Fibroblast of villous mesenchyme (primary cell): ENCODE data around the gene UIMC1. TPM values are rescaled to one million over a fixed set of nuclear protein-coding genes. Genes with fewer than 3 reads are reported as not detected.
A peak's percentile ranks its signal among the peaks of the same experiment; 100 is the strongest.
"Not testable (repeated sequence)": the region's sequence is repeated elsewhere in the genome, so short reads cannot be mapped to it uniquely, and the experiment has no call there.

Experiments
- DNase-seq: peaks from one replicate; pipeline ENCODE4 v3.0.0-alpha.2; 2010; ENCODE audit warnings: low read depth
- H3K4me3 ChIP-seq: 2 replicates; pipeline ENCODE4 v1.5.1; 2011; ENCODE audit warnings: low read depth, mild to moderate bottlenecking, low read length
- total RNA-seq: library from RNA; depleted of rRNA; stranded (reverse); fragments of >200 nt; gene quantifications from 2 replicates; pipeline ENCODE4 v1.2.3, GENCODE V29; 2012
- TF ChIP-seq, protein P1 (sequence below): IDR thresholded peaks from 2 replicates; pipeline ENCODE4 v1.5.1; 2012; ENCODE audit warnings: low read depth, mild to moderate bottlenecking, low read length; ENCODE audit not compliant: insufficient read depth

Gene UIMC1
- total RNA-seq, 1 donor: 59.2 TPM

DNA sequence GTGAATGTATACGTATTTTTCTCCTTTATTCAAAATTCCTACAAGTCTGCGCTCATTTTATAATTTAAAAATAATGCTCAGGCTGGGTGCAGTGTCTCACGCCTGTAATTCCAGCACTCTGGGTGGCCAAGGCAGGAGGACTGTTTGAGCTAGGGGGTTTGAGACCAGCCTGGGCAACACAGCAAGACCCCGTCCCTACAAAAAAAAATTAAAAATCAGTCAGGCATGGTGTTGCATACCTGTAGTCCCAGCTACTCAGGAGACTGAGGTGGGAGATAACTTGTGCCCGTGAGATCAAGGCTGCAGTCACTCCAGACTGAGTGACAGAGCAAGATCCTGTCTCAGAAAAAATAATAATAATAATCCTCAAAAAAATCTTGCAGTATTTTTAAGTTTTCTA lies 7.8 kb downstream of the UIMC1 start:
- TF ChIP-seq, protein P1, sequence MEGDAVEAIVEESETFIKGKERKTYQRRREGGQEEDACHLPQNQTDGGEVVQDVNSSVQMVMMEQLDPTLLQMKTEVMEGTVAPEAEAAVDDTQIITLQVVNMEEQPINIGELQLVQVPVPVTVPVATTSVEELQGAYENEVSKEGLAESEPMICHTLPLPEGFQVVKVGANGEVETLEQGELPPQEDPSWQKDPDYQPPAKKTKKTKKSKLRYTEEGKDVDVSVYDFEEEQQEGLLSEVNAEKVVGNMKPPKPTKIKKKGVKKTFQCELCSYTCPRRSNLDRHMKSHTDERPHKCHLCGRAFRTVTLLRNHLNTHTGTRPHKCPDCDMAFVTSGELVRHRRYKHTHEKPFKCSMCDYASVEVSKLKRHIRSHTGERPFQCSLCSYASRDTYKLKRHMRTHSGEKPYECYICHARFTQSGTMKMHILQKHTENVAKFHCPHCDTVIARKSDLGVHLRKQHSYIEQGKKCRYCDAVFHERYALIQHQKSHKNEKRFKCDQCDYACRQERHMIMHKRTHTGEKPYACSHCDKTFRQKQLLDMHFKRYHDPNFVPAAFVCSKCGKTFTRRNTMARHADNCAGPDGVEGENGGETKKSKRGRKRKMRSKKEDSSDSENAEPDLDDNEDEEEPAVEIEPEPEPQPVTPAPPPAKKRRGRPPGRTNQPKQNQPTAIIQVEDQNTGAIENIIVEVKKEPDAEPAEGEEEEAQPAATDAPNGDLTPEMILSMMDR: no peak
- H3K4me3 ChIP-seq: no peak overlapping the region
- no peak for DNase-seq

DNA sequence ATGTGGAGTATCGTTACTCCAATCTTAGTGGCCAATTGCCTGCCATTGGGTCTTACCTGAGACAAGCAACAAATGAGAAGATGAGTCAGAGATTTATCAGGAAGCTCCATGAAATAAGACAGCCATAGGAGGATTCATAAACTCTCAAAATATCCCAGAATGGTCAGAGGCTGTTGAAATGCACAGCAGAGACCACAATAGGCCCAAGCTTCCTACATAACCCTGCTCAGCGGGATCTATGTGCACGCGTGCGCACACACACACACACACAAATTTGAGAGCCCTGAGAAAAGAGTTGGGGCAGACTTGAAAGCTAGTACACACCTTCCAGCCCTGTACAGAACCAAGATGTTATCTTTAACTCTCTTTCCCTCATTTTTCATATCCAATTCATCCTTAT lies 9.8 kb downstream of the UIMC1 start:
- H3K4me3 ChIP-seq: no peak overlapping the region
- DNase-seq: peak; percentile 15
- TF ChIP-seq, protein P1: no peak

DNA sequence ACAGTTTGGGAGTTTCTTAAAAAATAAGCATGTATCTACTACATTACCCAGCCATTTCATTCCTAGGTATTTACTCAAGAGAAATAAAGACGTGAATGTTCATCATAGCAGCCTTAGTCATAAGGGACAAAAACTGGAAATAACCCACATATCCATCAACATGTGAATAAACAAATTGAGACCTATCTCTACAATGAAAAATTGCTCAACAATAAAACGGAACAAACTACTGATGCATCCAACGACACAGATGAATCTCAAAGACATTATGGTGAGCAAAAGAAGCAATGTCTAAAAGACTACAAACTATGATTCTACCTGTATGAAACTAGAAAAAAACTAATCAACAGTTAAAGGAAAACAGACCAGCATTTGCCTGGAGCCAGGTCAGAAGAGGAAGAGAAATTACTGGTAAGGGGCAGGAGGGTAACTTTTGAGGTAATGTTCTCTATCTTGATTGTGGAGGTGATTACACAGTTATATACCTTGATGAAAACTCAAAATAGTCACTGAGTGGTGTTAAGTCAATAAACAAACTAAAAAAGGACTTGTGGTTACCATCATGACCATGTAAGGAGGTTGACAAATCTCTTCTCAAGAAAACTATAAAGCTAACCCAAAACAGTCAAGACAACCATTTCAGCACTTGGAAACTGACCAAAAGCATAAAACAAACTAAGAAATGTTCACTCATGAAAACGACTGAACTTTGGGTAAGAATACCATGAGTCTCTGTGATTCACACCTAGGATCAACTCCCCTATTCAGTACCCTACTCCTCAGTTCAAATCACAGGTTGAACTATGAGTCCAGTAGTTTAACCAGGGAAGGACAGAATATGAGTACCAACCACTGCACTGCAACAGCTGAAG lies 10.4 kb downstream of the UIMC1 start:
- DNase-seq: peak; percentile 87
- TF ChIP-seq, protein P1: no peak
- H3K4me3 ChIP-seq: no peak overlapping the region

DNA sequence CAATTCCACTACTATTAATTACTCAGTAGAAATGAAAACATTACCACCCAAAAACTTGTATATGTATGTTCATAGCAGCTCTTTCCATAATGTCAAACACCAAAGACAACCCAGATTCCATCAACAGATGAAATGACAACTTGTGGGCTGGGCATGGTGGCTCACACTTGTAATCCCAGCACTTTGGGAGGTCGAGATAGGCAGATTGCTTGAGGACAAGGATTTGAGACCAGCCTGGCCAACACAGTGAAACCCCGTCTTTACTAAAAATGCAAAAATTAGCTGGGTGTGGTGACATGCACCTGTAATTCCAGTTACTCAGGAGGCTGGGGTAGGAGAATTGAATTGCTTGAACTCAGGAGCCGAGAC lies 11.5 kb downstream of the UIMC1 start:
- no peak overlapping the region for H3K4me3 ChIP-seq
- DNase-seq: no peak
- TF ChIP-seq, protein P1: no peak

DNA sequence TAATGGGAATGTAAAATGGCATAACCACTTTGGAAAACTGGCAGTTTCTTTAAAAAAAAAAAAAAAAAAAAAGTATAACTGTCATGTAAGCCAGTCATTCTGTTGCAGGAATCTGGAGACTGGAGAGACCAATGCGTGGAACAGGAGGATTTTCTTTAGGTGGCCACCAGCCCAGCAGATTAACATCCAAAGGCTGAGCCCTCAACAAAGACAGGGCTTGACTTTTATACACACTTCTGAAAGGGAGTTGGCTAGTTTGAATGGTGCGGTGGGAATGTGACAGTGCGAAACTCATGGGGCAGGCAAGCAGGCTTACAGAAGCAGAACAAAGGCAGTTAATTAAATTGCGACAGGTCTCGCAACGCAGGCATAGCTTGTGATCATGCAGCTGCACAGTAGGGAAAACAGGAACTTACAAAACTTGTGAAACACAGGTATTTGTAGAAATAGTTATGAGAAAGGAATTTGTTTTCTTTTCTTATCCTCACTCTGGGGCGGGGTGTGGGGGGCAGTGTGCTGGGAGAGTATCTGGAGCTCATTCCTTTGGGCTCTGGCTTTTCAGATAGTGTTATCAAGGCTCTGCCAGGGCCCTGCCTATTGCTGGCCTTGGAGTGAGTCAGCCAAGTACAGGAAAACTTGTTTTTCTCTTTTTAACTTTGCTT lies 12.0 kb downstream of the UIMC1 start:
- DNase-seq: peak; percentile 94
- TF ChIP-seq, protein P1: no peak
- no peak overlapping the region for H3K4me3 ChIP-seq

DNA sequence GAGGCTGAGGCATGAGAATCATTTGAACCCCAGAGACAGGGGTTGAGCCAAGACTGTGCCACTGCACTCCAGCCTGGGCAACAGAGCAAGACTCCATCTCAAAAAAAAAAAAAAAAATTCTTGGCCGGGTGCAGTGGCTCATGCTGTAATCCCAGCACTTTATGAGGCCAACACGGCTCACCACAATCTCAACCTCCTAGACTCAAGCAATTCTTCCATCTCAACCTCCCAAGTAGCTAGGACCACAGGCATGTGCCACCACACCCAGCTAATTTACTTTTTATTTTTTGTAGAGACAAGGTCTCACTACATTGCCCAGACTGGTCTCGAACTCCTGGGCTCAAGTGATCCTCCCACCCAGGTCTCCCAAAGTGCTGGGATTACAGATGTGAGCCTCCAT lies 13.5 kb downstream of the UIMC1 start:
- not testable (repeated sequence) for H3K4me3 ChIP-seq
- peak; percentile 51 for DNase-seq

DNA sequence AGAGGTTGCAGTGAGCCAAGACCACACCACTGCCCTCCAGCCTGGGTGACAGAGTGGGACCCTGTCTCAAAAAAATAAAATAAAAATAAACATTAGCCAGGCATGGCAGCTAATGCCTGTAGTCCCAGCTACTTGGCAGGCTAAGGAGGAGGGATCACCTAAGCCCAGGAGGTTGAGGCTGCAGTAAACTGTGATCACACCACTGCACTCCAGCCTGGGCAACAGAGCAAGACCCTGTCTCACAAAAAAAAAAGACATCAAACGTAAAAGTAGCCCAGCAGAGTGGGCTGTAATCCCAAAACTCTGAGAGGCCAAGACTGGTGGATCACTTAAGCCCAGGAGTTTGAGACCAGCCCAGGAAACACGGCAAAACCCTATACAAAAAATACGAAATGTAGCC lies 19.0 kb downstream of the UIMC1 start:
- no peak for DNase-seq
- TF ChIP-seq, protein P1: no peak
- no peak overlapping the region for H3K4me3 ChIP-seq
